HG02884 (cell line): ENCODE measurements around the gene TEX13A.
"Not testable (repeated sequence)": the region's sequence is repeated elsewhere in the genome, so short reads cannot be mapped to it uniquely, and the experiment has no call there.

Experiments
- ATAC-seq: cut with Tn5 transposase; IDR thresholded peaks from one replicate; pipeline ENCODE4 v1.9.1; 2021; ENCODE audit warnings: mild to moderate bottlenecking, moderate library complexity; ENCODE audit not compliant: unreplicated experiment

Gene TEX13A

GRCh38 chrX:105220636-105221035 is at the start of gene TEX13A:
Gene TEX13A (minus strand): TSS chrX:105220694. CDS start chrX:105220397, 297 bp downstream.
- no peak for ATAC-seq

GRCh38 chrX:105269386-105269785 is 48.9 kb upstream of the TEX13A start:
- no peak for ATAC-seq

- ATAC-seq: no peak
These were observed 46.7 kb upstream of the TEX13A start for GRCh38 chrX:105267167-105267566.

GRCh38 chrX:105266456-105266855 is 46.0 kb upstream of the TEX13A start:
- ATAC-seq: no peak

- ATAC-seq: no peak
These were observed 44.6 kb upstream of the TEX13A start for GRCh38 chrX:105265093-105265492.

GRCh38 chrX:105263801-105264200 is 43.3 kb upstream of the TEX13A start:
- no peak for ATAC-seq

- ATAC-seq: no peak
These were observed 42.7 kb upstream of the TEX13A start for GRCh38 chrX:105263171-105263570.

- ATAC-seq: no peak
These were observed 40.0 kb upstream of the TEX13A start for GRCh38 chrX:105260291-105261043.

GRCh38 chrX:105241056-105241455 is 20.6 kb upstream of the TEX13A start:
- ATAC-seq: no peak

- ATAC-seq: not testable (repeated sequence)
These were observed 16.9 kb upstream of the TEX13A start for GRCh38 chrX:105237407-105237806.

GRCh38 chrX:105229146-105229545 is 8.7 kb upstream of the TEX13A start:
- no peak for ATAC-seq

GRCh38 chrX:105228602-105229001 is 8.1 kb upstream of the TEX13A start:
- no peak for ATAC-seq

GRCh38 chrX:105226499-105226898 is 6.0 kb upstream of the TEX13A start:
- ATAC-seq: no peak

- ATAC-seq: no peak
These were observed 880 bp upstream of the TEX13A start for GRCh38 chrX:105221374-105221773.

- ATAC-seq: no peak
These were observed 766 bp downstream of the TEX13A start for GRCh38 chrX:105219454-105220401.

- no peak for ATAC-seq
These were observed 9.4 kb downstream of the TEX13A start for GRCh38 chrX:105211066-105211575.

- no peak for ATAC-seq
These were observed 10.2 kb downstream of the TEX13A start for GRCh38 chrX:105210258-105210657.

GRCh38 chrX:105209406-105209805 is 11.1 kb downstream of the TEX13A start:
- ATAC-seq: no peak

GRCh38 chrX:105191878-105192277 is 28.6 kb downstream of the TEX13A start:
- no peak for ATAC-seq

- ATAC-seq: no peak
These were observed 30.1 kb downstream of the TEX13A start for GRCh38 chrX:105190252-105190853.

GRCh38 chrX:105189093-105189492 is 31.4 kb downstream of the TEX13A start:
- ATAC-seq: no peak
